Mammary epithelial cell (primary cell): ENCODE results near the gene ACE.

ENCODE experiments used
- EZH2 ChIP-seq: IDR thresholded peaks from 2 replicates; pipeline ENCODE4 v1.6.1; 2012; ENCODE audit warnings: low read length, inconsistent platforms, borderline replicate concordance
- TF ChIP-seq, protein P1 (sequence below), 2 donors: IDR thresholded peaks in 1 of 2; conservative IDR thresholded peaks in 1 of 2; 2 replicates each; pipeline ENCODE4 v1.5.1; 2011 to 2012; ENCODE audit warnings: inconsistent platforms in 2 of 2, low read length in 2 of 2, mild to moderate bottlenecking in 2 of 2, control low read depth in 1 of 2, low read depth in 1 of 2; ENCODE audit not compliant: insufficient read depth in 1 of 2; ENCODE audit errors: extremely low read depth in 1 of 2

GRCh38 chr17:63526861-63527260 is 50.0 kb downstream of the ACE start:
- TF ChIP-seq, protein P1, sequence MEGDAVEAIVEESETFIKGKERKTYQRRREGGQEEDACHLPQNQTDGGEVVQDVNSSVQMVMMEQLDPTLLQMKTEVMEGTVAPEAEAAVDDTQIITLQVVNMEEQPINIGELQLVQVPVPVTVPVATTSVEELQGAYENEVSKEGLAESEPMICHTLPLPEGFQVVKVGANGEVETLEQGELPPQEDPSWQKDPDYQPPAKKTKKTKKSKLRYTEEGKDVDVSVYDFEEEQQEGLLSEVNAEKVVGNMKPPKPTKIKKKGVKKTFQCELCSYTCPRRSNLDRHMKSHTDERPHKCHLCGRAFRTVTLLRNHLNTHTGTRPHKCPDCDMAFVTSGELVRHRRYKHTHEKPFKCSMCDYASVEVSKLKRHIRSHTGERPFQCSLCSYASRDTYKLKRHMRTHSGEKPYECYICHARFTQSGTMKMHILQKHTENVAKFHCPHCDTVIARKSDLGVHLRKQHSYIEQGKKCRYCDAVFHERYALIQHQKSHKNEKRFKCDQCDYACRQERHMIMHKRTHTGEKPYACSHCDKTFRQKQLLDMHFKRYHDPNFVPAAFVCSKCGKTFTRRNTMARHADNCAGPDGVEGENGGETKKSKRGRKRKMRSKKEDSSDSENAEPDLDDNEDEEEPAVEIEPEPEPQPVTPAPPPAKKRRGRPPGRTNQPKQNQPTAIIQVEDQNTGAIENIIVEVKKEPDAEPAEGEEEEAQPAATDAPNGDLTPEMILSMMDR (conservative IDR thresholded peaks at IDR 0.05 in 1 of 2, IDR thresholded peaks at IDR 0.05 in 1 of 2; ENCODE audit: extremely low read depth in 1 of 2, insufficient read depth in 1 of 2, low read depth in 1 of 2, low read length in 2 of 2), result no peak
- no peak for TF ChIP-seq EZH2
